RWPE1 (cell line): ENCODE results near the gene RBM33.

Experiments
- CTCF ChIA-PET: fragments of 350-600 bp; sonication (Branson Sonifier 250); formaldehyde crosslinking; extraction: SDS; loops from one replicate; lab custom pipeline; 2021; lab: Yijun Ruan, JAX
- POLR2A ChIA-PET: fragments of 400-600 bp; formaldehyde crosslinking; extraction: SDS; loops from one replicate; lab custom pipeline; 2020; ENCODE audit warnings: antibody characterized with exemption; ENCODE audit not compliant: low non-redundant PET; lab: Yijun Ruan, JAX
- DNase-seq: peaks from one replicate; pipeline ENCODE4 v3.0.0; 2012; ENCODE audit warnings: low spot score
- H3K27ac ChIP-seq: fragments of 450-650 bp; 2 replicates; pipeline ENCODE4 v1.5.1; 2017
- CTCF ChIP-seq: fragments of 450-650 bp; conservative IDR thresholded peaks from 2 replicates; pipeline ENCODE4 v1.5.1; 2017; ENCODE audit warnings: low read depth, mild to moderate bottlenecking

Gene RBM33

GRCh38 chr7:155741805-155742204 lies 97.3 kb downstream of the RBM33 start:
- CTCF ChIA-PET = no interaction called here

GRCh38 chr7:155743177-155743576 lies 98.7 kb downstream of the RBM33 start:
- no peak for DNase-seq
- TF ChIP-seq CTCF = no peak
- POLR2A ChIA-PET = no interaction called here
- no peak overlapping the region for H3K27ac ChIP-seq
- CTCF ChIA-PET = no interaction called here

More at GRCh38 chr7:155741805-155742204, 97.3 kb downstream of the RBM33 start:
- TF ChIP-seq CTCF = no peak
- POLR2A ChIA-PET = no interaction called here
- H3K27ac ChIP-seq = no peak overlapping the region
- DNase-seq = no peak

GRCh38 chr7:155744971-155745683 lies 100.7 kb downstream of the RBM33 start:
- CTCF ChIA-PET = no interaction called here
- H3K27ac ChIP-seq = no peak overlapping the region
- TF ChIP-seq CTCF = no peak
- POLR2A ChIA-PET = no interaction called here
- DNase-seq = no peak

- ChIA-PET CTCF (interaction anchor here (0.6 kb wide), 1 partner anchor 782 kb away, joined by 3 read pairs; no protein-coding TSS in a partner anchor), POLR2A (no interaction called here)
- TF ChIP-seq CTCF = no peak
- DNase-seq = no peak
- no peak overlapping the region for H3K27ac ChIP-seq
Measured at GRCh38 chr7:155745737-155746136, 101.3 kb downstream of the RBM33 start.

GRCh38 chr7:155746188-155746587 lies 101.7 kb downstream of the RBM33 start:
- no peak for TF ChIP-seq CTCF
- no peak overlapping the region for H3K27ac ChIP-seq
- POLR2A ChIA-PET = no interaction called here
- no peak for DNase-seq
- CTCF ChIA-PET = interaction anchor here (0.6 kb wide), 1 partner anchor 783 kb away, joined by 3 read pairs; no protein-coding TSS in a partner anchor

- TF ChIP-seq CTCF = no peak
- ChIA-PET CTCF (no interaction called here), POLR2A (no interaction called here)
- DNase-seq = no peak
- H3K27ac ChIP-seq = no peak overlapping the region
Measured at GRCh38 chr7:155747209-155747608, 102.7 kb downstream of the RBM33 start.
